CD14-positive monocyte (primary cell): Measurements from ENCODE around the gene ENPP6. TPM values are rescaled to one million over a fixed set of nuclear protein-coding genes. Genes with fewer than 3 reads are reported as not detected.
"Not testable (repeated sequence)": the region's sequence is repeated elsewhere in the genome, so short reads cannot be mapped to it uniquely, and the experiment has no call there.

Source experiments
- DNase-seq, 3 donors: peaks; one replicate each; pipeline ENCODE4 v3.0.0-alpha.2; 2011 to 2022
- H2AFZ ChIP-seq: 2 replicates; pipeline ENCODE4 v1.6.0; 2012; ENCODE audit warnings: mild to moderate bottlenecking, low read depth, low read length, inconsistent platforms; ENCODE audit not compliant: insufficient read depth, poor library complexity, severe bottlenecking
- H3K27ac ChIP-seq, 2 donors: 1 replicate in 1 of 2; 2 replicates in 1 of 2; pipeline ENCODE4 v1.5.1; 2012 to 2013; ENCODE audit warnings: low read length in 2 of 2, control low read depth in 1 of 2, inconsistent platforms in 1 of 2, low read depth in 1 of 2, mild to moderate bottlenecking in 1 of 2
- H3K27me3 ChIP-seq, 2 donors: one replicate each; pipeline versions ENCODE4 v1.6.0 to v1.6.1; 2011 to 2013; ENCODE audit warnings: low read length in 2 of 2; ENCODE audit not compliant: control insufficient read depth in 2 of 2, insufficient read depth in 2 of 2
- H3K36me3 ChIP-seq, 2 donors: replicated peaks in 1 of 2; 1 replicate in 1 of 2; 2 replicates in 1 of 2; pipeline versions ENCODE4 v1.5.1 to v1.6.1; 2012 to 2013; ENCODE audit warnings: low read length in 2 of 2, control low read depth in 1 of 2, inconsistent platforms in 1 of 2, mild to moderate bottlenecking in 1 of 2; ENCODE audit not compliant: insufficient read depth in 2 of 2, control insufficient read depth in 1 of 2
- H3K4me1 ChIP-seq, 2 donors: 1 replicate in 1 of 2; 2 replicates in 1 of 2; pipeline versions ENCODE4 v1.5.1 to v1.6.1; 2012 to 2013; ENCODE audit warnings: low read length in 2 of 2, control low read depth in 1 of 2, inconsistent platforms in 1 of 2, mild to moderate bottlenecking in 1 of 2, moderate library complexity in 1 of 2; ENCODE audit not compliant: insufficient read depth in 2 of 2, control insufficient read depth in 1 of 2
- H3K4me2 ChIP-seq: replicated peaks from 2 replicates; pipeline ENCODE3; 2012; ENCODE audit warnings: low read length, moderate library complexity, mild to moderate bottlenecking; ENCODE audit not compliant: poor library complexity, severe bottlenecking; ENCODE audit errors: extremely low read depth
- H3K4me3 ChIP-seq, 3 experiments: fragments of 200-600 bp in 1 of 3; sonication (generic) in 1 of 3; replicated peaks in 1 of 3; 1 replicate in 2 of 3; 2 replicates in 1 of 3; pipeline ENCODE4 v1.5.1; 2011 to 2013; ENCODE audit warnings: low read length in 3 of 3, mild to moderate bottlenecking in 3 of 3, control low read depth in 2 of 3, low read depth in 2 of 3, inconsistent platforms in 1 of 3, moderate library complexity in 1 of 3
- H3K79me2 ChIP-seq: 2 replicates; pipeline ENCODE4 v1.6.0; 2012; ENCODE audit warnings: mild to moderate bottlenecking, control low read depth, inconsistent platforms, low read length, moderate library complexity; ENCODE audit not compliant: insufficient read depth
- H3K9ac ChIP-seq: 2 replicates; pipeline ENCODE4 v1.6.0; 2017; ENCODE audit warnings: low read length, mild to moderate bottlenecking; ENCODE audit not compliant: insufficient read depth, poor library complexity, severe bottlenecking
- H3K9me3 ChIP-seq, 2 donors: replicated peaks in 1 of 2; 1 replicate in 1 of 2; 2 replicates in 1 of 2; pipeline versions ENCODE4 v1.5.1 to v1.6.1; 2012 to 2013; ENCODE audit warnings: low read length in 2 of 2, control low read depth in 1 of 2; ENCODE audit not compliant: control insufficient read depth in 1 of 2, insufficient read depth in 1 of 2
- H4K20me1 ChIP-seq: 2 replicates; pipeline ENCODE4 v1.6.0; 2012; ENCODE audit warnings: mild to moderate bottlenecking, low read length, control low read depth, moderate library complexity; ENCODE audit not compliant: insufficient read depth
- H3K27ac Mint-ChIP-seq, 7 donors: one replicate each; pipeline ENCODE4 v1.8.0; 2020; ENCODE audit warnings: mild to moderate bottlenecking in 7 of 7, mixed read lengths in 7 of 7, moderate library complexity in 6 of 7, inconsistent platforms in 2 of 7
- H3K27me3 Mint-ChIP-seq, 3 donors: one replicate each; pipeline ENCODE4 v1.8.0; 2021 to 2022; ENCODE audit warnings: low read depth in 3 of 3, mild to moderate bottlenecking in 3 of 3, mixed read lengths in 3 of 3, moderate library complexity in 3 of 3, inconsistent platforms in 1 of 3
- H3K36me3 Mint-ChIP-seq, 2 donors: one replicate each; pipeline ENCODE4 v1.8.0; 2020; ENCODE audit warnings: mixed read lengths in 2 of 2, inconsistent platforms in 1 of 2, mild to moderate bottlenecking in 1 of 2
- H3K4me1 Mint-ChIP-seq: one replicate; pipeline ENCODE4 v1.8.0; 2020; ENCODE audit warnings: mild to moderate bottlenecking, mixed read lengths
- H3K4me3 Mint-ChIP-seq, 2 donors: one replicate each; pipeline ENCODE4 v1.8.0; 2020; ENCODE audit warnings: mild to moderate bottlenecking in 2 of 2, mixed read lengths in 2 of 2, moderate library complexity in 1 of 2
- H3K9me3 Mint-ChIP-seq, 7 donors: one replicate each; pipeline ENCODE4 v1.8.0; 2020 to 2022; ENCODE audit warnings: mixed read lengths in 7 of 7, mild to moderate bottlenecking in 6 of 7, moderate library complexity in 6 of 7, inconsistent platforms in 2 of 7
- WGBS: methylation state at CpG from one replicate; pipeline ENCODE4 v1.1.5; 2013; ENCODE audit warnings: missing lambda C conversion rate; ENCODE audit not compliant: insufficient coverage; 5-methylcytosine and 5-hydroxymethylcytosine counted together
- intact Hi-C, 2 donors: fragments of 100-400 bp; cut with micrococcal nuclease; formaldehyde crosslinking; loops; one replicate each; pipeline versions ENCODE4 v1.15.0 to v1.15.1; 2023
- polyA plus RNA-seq, 3 donors: library from polyadenylated mRNA; depleted of rRNA in 1 of 3; unstranded in 2 of 3; stranded (reverse) in 1 of 3; fragments of 300-500 nt in 2 of 3; fragments of >200 nt in 1 of 3; fragmentation: Illumina TruSeq in 2 of 3; gene quantifications; 1 replicate in 2 of 3; 2 replicates in 1 of 3; pipeline ENCODE4 v1.2.3, GENCODE V29; 2012 to 2021
- TF ChIP-seq, protein P1 (sequence below): fragments of 200-600 bp; IDR thresholded peaks from one replicate; pipeline ENCODE4 v1.8.0; 2022; ENCODE audit warnings: antibody characterized with exemption, mild to moderate bottlenecking

The ENPP6 gene
- polyA plus RNA-seq, 3 donors: 0.05 TPM; not detected in 2

- Histone ChIP-seq H3K79me2 (no peaks in the 10 kb centered on the region), H3K9ac (no peak overlapping the region), H3K4me1 (peaks cover 4 to 8% of the 10 kb centered on the region in 2 donors), H3K36me3 (no peaks in the 10 kb centered on the region), H4K20me1 (no peaks in the 10 kb centered on the region), H3K9me3 (peaks cover 0 to under 1% of the 10 kb centered on the region in 2 donors), H3K27me3 (no peaks in the 10 kb centered on the region), H3K4me2 (no peak overlapping the region), H3K4me3 (no peak overlapping the region), H2AFZ (no peak overlapping the region), H3K27ac (no peak overlapping the region)
- H3K27ac Mint-ChIP-seq: no peak overlapping the region
- peaks cover 0 to 15% (median 7%) of the 10 kb centered on the region in 7 donors for H3K9me3 Mint-ChIP-seq
- 100% methylated on average over 2 of the region's 15 CpGs for WGBS
- DNase-seq: no peak
- H3K4me3 Mint-ChIP-seq: no peak overlapping the region
- H3K36me3 Mint-ChIP-seq: no peaks in the 10 kb centered on the region
- peaks cover 2 to 4% (median 3%) of the 10 kb centered on the region in 3 donors for H3K27me3 Mint-ChIP-seq
- intact Hi-C loops: no loop called here
- TF ChIP-seq, protein P1, sequence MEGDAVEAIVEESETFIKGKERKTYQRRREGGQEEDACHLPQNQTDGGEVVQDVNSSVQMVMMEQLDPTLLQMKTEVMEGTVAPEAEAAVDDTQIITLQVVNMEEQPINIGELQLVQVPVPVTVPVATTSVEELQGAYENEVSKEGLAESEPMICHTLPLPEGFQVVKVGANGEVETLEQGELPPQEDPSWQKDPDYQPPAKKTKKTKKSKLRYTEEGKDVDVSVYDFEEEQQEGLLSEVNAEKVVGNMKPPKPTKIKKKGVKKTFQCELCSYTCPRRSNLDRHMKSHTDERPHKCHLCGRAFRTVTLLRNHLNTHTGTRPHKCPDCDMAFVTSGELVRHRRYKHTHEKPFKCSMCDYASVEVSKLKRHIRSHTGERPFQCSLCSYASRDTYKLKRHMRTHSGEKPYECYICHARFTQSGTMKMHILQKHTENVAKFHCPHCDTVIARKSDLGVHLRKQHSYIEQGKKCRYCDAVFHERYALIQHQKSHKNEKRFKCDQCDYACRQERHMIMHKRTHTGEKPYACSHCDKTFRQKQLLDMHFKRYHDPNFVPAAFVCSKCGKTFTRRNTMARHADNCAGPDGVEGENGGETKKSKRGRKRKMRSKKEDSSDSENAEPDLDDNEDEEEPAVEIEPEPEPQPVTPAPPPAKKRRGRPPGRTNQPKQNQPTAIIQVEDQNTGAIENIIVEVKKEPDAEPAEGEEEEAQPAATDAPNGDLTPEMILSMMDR: no peak
- H3K4me1 Mint-ChIP-seq: peaks cover 11% of the 10 kb centered on the region
Observed at GRCh38 chr4:184143770-184144564, 73.7 kb downstream of the ENPP6 start.

DNA sequence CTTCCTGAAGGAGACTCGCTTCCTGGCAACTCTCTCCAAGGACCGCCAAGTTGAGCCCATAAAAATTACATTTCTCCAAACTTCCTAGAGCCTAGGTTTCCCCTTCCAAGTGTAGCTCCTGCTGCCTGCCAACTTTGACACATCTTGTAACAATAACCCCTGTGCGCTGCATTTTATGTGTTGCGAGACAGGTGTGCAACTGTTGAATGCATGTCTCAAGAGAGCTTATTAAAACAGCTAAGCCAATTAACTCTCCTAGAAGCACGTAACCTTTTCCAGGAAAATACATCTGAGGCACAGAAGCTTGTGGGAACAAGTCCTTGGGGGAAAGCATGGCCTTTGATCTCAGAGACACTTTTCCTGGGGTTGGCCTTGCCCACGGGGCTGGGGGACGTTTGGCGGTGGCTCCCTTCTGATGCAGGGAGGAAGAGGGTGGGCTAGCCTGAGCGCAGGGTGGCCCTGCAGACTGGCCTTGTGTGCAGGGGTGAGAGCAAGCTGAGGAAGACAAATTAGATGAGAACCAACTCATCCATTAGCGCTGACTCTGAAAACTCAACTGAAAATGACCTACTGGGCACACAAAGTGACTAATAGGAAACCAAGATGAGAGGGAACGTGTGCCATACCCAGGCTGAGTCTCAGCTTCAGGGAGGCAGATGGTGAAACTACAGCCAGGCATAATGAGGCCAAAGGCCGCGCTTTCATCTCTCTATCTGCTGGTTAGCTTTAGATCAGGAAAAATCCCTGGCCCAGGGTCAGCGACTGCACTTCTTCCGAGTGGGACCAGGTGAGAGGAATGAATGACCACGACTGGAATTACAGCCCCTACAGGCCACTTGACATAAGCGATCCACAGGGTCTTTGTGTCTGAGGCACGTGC is 75.3 kb downstream of the ENPP6 start:
- H3K36me3 ChIP-seq: no peaks in the 10 kb centered on the region
- intact Hi-C loops: no loop called here
- no peak overlapping the region for H3K27ac Mint-ChIP-seq

DNA sequence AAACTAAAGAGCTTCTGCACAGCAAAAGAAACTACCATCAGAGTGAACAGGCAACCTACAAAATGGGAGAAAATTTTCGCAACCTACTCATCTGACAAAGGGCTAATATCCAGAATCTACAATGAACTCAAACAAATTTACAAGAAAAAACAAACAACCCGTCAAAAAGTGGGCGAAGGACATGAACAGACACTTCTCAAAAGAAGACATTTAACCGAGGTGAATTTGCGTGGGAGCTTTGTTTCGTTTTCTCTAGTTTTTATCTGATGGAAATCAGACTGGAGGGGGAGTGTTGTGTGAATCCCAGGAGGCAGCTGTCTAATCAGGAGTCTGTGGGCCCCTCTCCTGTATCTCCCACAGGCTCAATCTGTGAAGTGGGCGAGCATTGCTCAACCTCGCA is 76.8 kb downstream of the ENPP6 start:
- peaks cover 12 to 15% of the 10 kb centered on the region in 2 donors for H3K9me3 ChIP-seq
- H3K4me2 ChIP-seq, H3K9ac ChIP-seq, H4K20me1 ChIP-seq, H3K27ac ChIP-seq, DNase-seq, H3K4me3 Mint-ChIP-seq, H3K4me1 ChIP-seq, H3K79me2 ChIP-seq, H2AFZ ChIP-seq, H3K27me3 Mint-ChIP-seq, H3K4me1 Mint-ChIP-seq, H3K36me3 ChIP-seq, H3K27me3 ChIP-seq, intact Hi-C loops, H3K36me3 Mint-ChIP-seq, H3K4me3 ChIP-seq, H3K27ac Mint-ChIP-seq: not testable (repeated sequence)
- H3K9me3 Mint-ChIP-seq: peaks cover 11 to 29% (median 25%) of the 10 kb centered on the region in 7 donors
- WGBS: 88% methylated on average over 3 of the region's 8 CpGs

More for the DNA sequence above, 75.3 kb downstream of the ENPP6 start:
- H3K4me1 ChIP-seq: no peaks in the 10 kb centered on the region
- no peaks in the 10 kb centered on the region for H3K27me3 ChIP-seq
- TF ChIP-seq, protein P1: no peak
- Mint-ChIP-seq H3K4me1 (no peaks in the 10 kb centered on the region), H3K9me3 (peaks cover 2 to 17% (median 13%) of the 10 kb centered on the region in 7 donors), H3K4me3 (no peak overlapping the region), H3K36me3 (no peaks in the 10 kb centered on the region), H3K27me3 (peaks cover 2 to 4% (median 3%) of the 10 kb centered on the region in 3 donors)
- H3K4me3 ChIP-seq: no peak overlapping the region
- WGBS: 98% methylated on average over 12 of the region's 18 CpGs
- no peak overlapping the region for H3K27ac ChIP-seq
- no peak for DNase-seq
- no peak overlapping the region for H3K4me2 ChIP-seq
- H3K79me2 ChIP-seq: no peaks in the 10 kb centered on the region
- H2AFZ ChIP-seq: no peak overlapping the region
- no peak overlapping the region for H3K9ac ChIP-seq
- no peaks in the 10 kb centered on the region for H4K20me1 ChIP-seq
- peaks cover 3 to 6% of the 10 kb centered on the region in 2 donors for H3K9me3 ChIP-seq
